Measurements from ENCODE around the gene BRINP3.
"Not testable (repeated sequence)": the region's sequence is repeated elsewhere in the genome, so short reads cannot be mapped to it uniquely, and the experiment has no call there.

BRINP3 gene

GRCh38 chr1:190178827-190179226, 298.8 kb downstream of the BRINP3 start:
- DNase-seq = no peak

- DNase-seq = no peak
Measured at GRCh38 chr1:190177555-190177954, 300.1 kb downstream of the BRINP3 start.

GRCh38 chr1:190176776-190177175, 300.9 kb downstream of the BRINP3 start:
- no peak for DNase-seq

GRCh38 chr1:190175320-190175719, 302.3 kb downstream of the BRINP3 start:
- DNase-seq = no peak

- DNase-seq = no peak
Measured at GRCh38 chr1:190172651-190173430, 304.8 kb downstream of the BRINP3 start.

DNA sequence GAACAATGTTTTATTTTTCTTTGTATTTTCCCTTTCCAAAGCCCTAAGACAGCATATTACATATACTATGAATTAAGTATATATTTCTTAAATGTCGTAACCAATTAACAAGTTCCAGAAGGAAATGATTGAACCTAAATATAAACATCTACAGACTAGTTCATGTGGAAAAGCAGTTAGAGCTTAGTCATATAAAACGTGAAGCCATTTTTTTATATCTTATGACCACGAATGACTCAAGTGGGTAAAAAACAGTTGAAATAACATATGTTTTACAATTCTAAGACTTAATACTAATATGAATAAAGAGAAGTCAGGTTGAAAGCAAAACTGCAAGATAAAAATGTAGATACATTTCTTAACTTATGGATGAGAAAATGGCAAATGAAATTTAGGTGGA, 307.3 kb downstream of the BRINP3 start:
- DNase-seq = no peak

DNA sequence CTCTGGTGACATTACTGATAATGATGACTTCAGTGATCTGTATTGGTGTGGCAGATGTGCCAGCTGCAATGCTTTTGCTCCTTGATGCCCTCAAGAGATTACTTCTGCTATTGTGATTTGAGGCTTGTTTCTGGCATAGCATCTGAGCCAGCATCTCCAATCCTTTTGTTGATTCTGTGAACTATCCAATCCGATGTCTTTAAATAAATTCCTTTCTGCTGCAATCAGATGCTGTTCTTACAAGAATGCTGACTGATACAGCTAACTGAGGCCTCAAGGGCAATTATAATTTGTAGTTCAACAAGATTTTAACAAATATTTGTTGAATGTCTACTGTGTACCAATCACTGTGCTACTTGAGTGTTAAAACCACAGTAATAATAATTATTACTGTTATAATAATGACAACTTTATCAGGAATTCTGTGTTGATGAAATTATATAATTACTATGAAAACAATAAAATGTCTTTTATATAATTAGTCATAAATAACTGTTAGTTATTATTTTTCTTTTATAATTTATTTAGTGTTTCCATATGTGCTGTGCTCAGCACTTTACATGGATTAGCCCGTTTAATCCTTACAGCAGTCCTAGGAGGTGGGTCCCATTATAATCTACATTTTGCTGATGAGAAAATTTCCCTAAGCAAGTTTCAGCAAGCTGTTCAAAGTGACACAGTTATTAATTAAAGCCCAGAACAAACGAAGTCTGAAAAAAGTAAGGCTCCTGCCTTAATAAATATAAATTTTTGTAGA, 308.2 kb downstream of the BRINP3 start:
- no peak for DNase-seq

- DNase-seq = no peak
Measured at GRCh38 chr1:190168893-190169280, 308.8 kb downstream of the BRINP3 start.

GRCh38 chr1:190168116-190168892, 309.4 kb downstream of the BRINP3 start:
- no peak for DNase-seq

GRCh38 chr1:190159146-190159545, 318.5 kb downstream of the BRINP3 start:
- DNase-seq = no peak

- no peak for DNase-seq
Measured at GRCh38 chr1:190154744-190155143, 322.9 kb downstream of the BRINP3 start.

DNA sequence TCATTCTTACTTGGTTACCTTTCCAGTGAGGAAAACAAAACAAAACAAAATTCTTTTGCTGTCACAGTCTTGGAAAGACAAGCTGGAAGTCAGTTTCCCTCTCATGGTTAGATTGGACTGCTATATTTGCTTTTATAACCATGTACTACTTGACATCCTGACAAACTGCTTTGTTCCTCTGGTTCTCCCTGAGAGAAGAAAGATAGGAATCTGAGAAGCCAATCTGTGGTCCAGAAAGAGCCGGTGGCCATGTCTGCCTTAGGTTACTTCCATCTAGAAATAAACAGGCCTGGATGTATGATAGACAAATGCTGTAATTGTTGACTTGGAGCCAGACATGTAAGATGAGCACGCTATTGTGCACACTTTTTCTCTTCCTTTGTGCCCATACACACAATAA, 330.0 kb downstream of the BRINP3 start:
- DNase-seq = no peak

GRCh38 chr1:190144650-190145049, 333.0 kb downstream of the BRINP3 start:
- no peak for DNase-seq

DNA sequence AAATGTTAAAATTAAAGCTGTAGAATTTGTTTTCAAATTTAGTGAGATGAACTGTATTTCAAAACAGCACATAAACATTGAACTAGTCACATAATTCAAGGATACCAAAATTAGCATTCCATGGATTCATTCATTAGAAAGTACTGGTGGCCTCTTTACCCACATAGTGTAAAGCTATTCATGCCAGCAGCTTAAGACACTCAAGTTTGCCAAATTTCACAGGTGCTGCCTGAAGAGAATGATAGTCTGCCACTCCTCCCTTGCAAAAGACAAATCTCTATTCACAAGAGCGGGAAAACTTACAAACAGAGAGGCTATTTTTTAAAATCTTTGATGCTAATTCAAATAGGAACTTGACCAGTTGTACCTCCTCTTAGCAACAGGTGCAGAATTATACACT, 337.0 kb downstream of the BRINP3 start:
- no peak for DNase-seq

DNA sequence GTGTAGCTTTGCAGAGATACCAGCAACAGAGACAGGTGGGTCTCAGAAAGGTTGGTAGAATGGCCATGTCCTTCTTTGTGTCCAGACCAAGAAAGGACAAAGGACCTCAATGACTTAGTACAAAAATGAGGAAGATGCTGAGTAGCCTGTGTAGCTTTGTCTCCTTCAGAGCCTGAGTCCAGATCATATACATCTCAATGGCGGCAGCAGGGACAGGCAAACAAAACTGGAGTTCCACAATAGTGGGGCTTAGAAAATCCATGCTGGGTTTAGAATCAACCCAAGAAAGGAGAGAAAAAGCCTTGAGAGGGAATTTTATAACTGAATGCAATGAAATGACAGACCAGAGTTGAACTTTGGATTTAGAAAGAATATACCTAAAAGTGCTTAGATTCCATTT, 339.0 kb downstream of the BRINP3 start:
- no peak for DNase-seq

- no peak for DNase-seq
Measured at GRCh38 chr1:190138266-190138665, 339.4 kb downstream of the BRINP3 start.

- DNase-seq = no peak
Measured at GRCh38 chr1:190129366-190129765, 348.3 kb downstream of the BRINP3 start.

GRCh38 chr1:190126728-190127127, 350.9 kb downstream of the BRINP3 start:
- DNase-seq = no peak

- no peak for DNase-seq
Measured at GRCh38 chr1:190124068-190124467, 353.6 kb downstream of the BRINP3 start.

DNA sequence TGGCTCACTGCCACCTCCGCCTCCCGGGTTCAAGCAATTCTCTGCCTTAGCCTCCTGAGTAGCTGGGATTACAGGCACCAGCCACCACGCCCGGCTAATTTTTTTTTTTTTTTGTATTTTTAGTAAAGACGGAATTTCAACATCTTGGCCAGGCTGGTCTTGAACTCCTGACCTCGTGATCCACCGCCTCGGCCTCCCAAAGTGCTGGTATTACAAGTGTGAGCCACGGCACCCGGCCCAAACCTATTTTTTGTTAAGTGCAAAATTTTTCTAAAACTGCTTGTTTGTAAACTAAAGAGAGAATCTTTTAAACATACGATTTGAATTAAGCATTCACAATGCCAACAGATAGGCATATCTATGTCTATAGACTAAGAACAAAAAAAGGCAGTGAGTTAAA, 357.1 kb downstream of the BRINP3 start:
- not testable (repeated sequence) for DNase-seq

GRCh38 chr1:190119683-190120082, 358.0 kb downstream of the BRINP3 start:
- no peak for DNase-seq

- no peak for DNase-seq
Measured at GRCh38 chr1:190116921-190117320, 360.7 kb downstream of the BRINP3 start.

- no peak for DNase-seq
Measured at GRCh38 chr1:190104961-190105360, 372.7 kb downstream of the BRINP3 start.
